Kidney tubule cell (primary cell): Measurements from ENCODE around the gene MYOCOS.
"Not testable (repeated sequence)": the region's sequence is repeated elsewhere in the genome, so short reads cannot be mapped to it uniquely, and the experiment has no call there.

ENCODE experiments used
- DNase-seq: peaks from one replicate; pipeline ENCODE4 v3.0.0-alpha.2; 2018; ENCODE audit warnings: low spot score

The MYOCOS gene

GRCh38 chr1:171625225-171625624, 3.2 kb downstream of the MYOCOS start:
- no peak for DNase-seq

DNA sequence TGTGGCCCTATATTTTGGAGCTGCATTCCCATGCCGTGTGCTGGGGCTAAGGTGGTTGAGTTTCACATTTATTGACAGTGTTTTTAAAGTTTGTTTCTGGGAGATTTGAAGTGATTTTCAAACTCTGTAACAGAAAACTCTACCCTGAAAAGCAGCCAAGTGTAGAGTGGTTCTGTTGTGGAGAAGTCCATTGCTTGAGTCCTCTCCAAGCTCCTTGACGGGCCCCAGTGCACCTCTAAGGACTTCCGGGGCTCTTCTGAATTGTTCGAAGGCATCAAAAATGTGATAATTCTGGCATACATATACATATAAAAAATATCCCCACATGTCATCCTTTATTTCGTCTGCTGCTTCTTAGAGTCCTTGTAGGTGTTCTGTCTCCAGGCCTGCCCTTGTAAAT, 5.0 kb downstream of the MYOCOS start:
- no peak for DNase-seq

DNA sequence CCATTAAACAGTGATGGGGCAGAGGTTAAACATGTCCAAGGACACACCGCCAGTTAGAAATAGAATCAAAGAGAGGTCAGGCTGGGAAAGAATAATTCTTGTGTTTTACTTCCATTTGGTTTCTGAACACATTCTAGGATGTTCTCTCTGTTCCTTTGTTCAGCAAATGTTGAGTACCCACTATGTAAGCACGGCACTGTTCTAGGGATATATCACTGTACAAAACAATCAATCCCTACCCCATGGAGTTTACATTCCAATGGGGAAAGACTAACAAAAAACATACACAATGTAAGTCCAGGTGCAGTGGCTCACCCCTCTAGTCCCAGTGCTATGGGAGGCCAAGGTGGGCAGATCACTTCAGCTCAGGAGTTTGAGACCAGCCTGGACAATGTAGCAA, 6.2 kb downstream of the MYOCOS start:
- no peak for DNase-seq

GRCh38 chr1:171635661-171636060, 13.6 kb downstream of the MYOCOS start:
- no peak for DNase-seq

DNA sequence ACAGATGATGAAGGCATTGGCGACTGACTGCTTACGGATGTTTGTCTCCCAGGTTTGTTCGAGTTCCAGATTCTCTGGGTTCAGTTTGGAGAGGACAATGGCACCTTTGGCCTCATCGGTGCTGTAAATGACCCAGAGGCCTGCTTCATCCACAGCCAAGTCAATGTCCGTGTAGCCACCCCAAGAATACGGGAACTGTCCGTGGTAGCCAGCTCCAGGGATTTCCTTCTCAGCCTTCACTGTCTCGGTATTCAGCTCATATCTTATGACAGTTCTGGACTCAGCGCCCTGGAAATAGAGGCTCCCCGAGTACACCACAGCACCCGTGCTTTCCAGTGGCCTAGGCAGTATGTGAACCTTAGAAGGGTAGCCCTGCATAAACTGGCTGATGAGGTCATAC, 14.1 kb downstream of the MYOCOS start:
- DNase-seq: no peak

DNA sequence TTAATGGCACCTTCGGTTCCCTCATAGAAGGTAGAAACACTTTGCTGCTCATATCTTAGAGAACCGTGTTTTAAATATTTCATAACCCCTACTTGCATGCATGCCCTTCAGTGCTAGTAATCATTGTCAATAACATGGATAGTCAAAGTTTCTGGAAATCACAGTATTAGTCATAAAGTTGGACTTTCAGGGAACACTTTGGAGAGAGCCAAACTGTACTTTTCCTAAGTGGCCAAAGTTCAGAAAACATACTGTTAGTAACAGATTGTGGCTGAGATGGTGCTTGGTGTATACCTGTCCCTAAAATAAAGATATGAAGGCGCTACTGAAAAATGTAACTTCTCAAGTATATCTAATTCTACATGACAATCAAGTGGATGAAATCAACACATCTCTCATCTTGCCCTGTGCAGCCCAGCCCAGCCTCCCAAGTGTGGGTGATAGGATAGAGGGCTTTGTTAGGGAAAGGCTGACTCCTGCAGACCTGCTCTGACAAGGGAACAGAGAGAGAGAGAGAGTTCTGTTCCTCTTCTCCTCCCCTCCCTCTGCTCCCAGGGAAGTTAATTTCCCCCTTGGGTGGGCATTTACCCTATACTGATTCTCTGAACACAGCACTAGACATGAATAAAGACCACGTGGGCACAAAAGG, 16.0 kb downstream of the MYOCOS start:
- DNase-seq: no peak

DNA sequence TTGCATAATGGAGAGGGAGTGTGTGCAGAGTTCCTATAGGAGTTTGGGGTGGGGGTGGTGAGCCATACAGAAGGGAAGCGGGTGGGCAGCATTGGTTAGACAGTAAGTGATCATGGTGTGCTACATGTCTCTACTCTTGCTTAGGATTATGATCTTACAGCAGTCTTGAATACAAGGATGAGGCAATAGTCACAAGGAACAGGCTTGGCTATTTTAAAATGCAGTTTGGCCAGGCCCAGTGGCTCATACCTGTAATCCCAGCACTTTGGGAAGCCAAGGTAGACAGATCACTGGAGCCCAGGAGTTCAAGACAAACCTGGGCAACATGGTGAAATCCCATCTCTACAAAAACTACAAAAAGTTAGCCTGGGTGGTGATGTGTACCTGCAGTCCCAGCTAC, 18.2 kb downstream of the MYOCOS start:
- no peak for DNase-seq

DNA sequence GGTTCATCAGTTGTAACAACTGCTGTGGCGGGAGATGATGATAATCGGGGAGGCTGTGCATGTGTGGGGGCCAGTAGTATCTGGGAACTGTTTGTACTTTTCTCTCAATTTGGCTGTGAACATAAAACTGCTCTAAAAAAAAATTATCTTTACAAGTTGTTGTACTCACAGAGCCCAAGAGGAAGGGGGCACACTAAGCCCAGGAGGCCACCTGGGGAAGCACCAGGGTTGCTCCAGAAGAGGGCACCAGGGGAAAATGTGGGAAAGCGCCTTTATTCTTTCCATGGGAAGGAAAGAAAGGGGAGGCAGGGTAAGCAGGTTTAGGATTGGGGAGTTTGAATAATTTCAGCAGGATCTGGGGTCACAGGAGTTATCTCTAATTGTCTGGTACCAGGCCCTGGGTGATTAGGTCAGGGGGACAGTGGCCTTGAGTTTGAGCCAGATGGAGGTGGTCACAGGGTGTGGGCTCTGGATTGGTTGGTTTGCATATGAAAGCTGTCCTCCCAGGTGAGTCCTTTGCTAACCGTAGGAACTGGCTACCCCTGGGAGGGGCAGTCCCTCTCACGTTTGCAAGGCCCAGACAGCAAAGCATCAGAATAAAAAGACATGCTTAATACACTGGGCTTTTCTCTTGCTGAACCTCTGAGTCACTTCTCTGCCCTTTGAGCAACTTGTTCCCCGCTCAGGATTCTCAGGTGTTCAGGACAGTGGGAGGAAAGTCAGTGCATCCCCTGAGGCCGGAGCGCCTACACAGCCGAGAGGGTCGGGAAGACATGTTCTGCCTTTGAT, 19.2 kb downstream of the MYOCOS start:
- no peak for DNase-seq

- no peak for DNase-seq
Observed at GRCh38 chr1:171642197-171642596, 20.2 kb downstream of the MYOCOS start.

DNA sequence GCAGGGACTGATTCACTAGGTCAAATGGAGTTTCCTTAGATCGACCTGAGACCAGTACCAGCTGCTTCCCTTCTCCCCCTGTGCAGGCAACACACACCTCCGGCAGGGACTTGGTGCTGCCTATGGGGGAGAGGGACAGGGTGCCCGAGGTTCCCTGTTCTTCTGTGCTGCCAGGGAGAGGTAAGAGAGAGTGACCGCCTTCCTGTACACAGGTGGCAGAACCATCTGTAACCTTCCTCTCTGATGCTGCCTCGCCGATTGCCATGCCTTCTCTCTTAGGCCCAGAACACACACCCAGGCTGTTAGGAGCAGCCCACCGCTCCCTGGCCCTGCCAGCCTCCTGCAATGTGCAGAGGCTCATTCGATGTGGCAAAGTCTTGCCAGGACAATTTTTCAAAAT, 21.1 kb downstream of the MYOCOS start:
- no peak for DNase-seq

DNA sequence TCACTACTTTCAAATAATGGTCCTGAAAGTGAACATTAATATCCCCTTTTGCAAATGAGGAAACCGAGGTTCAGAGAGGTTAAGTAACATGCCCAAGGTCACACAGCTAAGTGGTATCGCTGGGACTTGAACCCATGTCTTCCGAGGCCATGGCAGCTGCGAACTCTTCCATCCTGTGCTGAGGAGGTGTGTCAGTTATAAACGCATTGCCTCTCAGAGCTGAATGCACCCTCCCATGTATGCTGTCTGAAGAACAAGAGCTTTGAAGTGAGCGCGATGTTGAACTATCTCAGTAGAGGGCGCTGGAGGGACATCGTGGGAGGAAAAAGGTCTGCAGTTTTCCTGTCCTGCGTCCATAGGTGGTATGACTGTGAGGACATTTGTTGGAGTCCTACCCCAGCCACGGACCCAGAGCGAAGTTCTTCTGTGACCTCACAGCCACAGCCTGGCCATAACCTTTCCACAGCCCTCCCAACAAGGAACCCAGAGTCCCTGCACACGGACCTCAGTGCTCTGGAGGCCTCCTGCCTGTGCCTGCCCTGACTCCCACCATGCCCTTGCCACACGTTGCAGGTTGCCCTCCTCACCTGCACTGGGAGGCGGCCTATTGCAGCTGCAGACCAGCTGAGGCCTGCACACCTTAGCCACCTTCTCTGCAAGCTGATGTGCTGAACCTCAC, 22.9 kb downstream of the MYOCOS start:
- peak; percentile 86 for DNase-seq

DNA sequence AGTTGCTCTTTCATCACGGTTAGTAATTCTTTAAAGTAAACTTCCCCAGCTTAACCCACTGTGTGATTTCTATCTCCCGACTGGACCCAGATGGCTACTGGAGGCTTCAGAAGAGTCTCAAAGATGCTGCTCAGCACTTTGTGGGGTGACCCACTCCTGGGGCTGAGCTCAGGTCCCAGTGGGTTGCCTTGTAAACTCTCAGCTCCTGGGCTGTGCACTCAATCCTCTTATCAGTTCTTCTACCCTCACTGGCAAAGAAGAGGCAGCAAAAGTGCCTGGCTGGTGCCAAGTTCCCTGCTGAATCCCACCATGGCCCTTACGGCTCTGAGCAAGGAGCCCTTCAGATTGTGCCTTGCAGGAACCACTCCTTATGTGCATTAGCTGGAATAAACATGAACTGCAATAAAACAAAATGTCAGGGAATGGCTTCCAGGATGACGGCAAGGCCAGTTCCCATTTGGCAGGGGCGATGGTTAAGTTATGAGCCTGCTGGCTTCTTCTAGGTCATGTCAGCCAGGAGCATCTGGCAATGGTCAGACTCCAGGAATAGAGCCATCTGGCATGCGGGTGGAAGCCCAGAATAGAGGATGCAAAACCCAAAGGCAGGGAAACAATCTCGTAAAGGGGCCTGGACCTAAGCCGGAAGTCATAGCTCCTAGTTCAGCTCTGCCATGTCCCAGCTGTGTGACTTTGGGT, 23.7 kb downstream of the MYOCOS start:
- no peak for DNase-seq

DNA sequence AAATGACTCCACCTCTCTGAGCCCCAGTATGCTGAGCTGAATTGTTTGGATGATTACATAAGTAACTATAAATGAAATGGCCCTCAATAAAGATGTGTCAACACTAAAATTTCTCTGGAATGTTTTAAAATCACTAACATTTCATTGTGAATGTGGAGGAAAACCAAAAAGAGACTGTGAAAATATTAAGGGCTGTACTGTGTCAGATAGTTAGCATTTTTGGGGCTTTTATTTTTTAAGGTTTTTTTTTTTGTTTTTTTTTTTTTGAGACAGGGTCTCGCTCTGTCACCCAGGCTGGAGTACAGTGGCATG, 24.2 kb downstream of the MYOCOS start:
- DNase-seq: no peak

DNA sequence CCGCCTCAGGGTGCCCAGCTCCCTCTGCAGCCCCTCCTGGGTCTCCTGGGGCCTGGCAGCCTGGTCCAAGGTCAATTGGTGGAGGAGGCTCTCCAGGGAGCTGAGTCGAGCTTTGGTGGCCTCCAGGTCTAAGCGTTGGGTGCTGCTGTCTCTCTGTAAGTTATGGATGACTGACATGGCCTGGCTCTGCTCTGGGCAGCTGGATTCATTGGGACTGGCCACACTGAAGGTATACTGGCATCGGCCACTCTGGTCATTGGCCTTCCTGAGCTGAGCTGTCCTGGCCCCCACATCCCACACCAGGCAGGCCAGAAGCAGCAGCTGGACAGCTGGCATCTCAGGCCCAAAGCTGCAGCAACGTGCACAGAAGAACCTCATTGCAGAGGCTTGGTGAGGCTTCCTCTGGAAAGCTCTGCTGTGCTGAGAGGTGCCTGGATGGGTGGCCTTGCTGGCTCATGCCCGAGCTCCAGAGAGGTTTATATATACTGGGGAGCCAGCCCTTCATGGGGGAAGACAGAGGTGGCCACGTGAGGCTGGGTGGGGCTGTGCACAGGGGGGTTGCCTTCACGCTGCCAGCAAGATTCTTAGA, 30.3 kb downstream of the MYOCOS start, which contains the start of gene MYOC:
MYOC (minus strand) TSS at position 455 of the 589 bp plus-strand sequence; CDS start at position 378, 77 bp downstream.
- DNase-seq: no peak

GRCh38 chr1:171653796-171654195, 31.8 kb downstream of the MYOCOS start:
- DNase-seq: no peak

- DNase-seq: peak; percentile 58
Observed at GRCh38 chr1:171654201-171654941, 32.3 kb downstream of the MYOCOS start.

GRCh38 chr1:171654942-171655745, 33.1 kb downstream of the MYOCOS start:
- DNase-seq: peak; percentile 20

GRCh38 chr1:171655746-171656116, 33.7 kb downstream of the MYOCOS start:
- DNase-seq: no peak

- not testable (repeated sequence) for DNase-seq
Observed at GRCh38 chr1:171656206-171656605, 34.2 kb downstream of the MYOCOS start.

- DNase-seq: no peak
Observed at GRCh38 chr1:171661076-171661650, 39.1 kb downstream of the MYOCOS start.
